HCT116 (cell line): Measurements from ENCODE around the gene SLC35B2. TPM values are rescaled to one million over a fixed set of nuclear protein-coding genes. Genes with fewer than 3 reads are reported as not detected.
A peak's percentile ranks its signal among the peaks of the same experiment; 100 is the strongest.

Experiments used
- ELF1 ChIP-seq: IDR thresholded peaks from 2 replicates; pipeline ENCODE4 v1.6.1; 2012; ENCODE audit warnings: low read depth, borderline replicate concordance
- EZH2 ChIP-seq: fragments of 200-600 bp; sonication (generic); IDR thresholded peaks from 2 replicates; pipeline ENCODE4 v1.6.1; 2017; ENCODE audit warnings: antibody characterized with exemption, mixed run types
- EZH2phosphoT487 ChIP-seq: fragments of 200-600 bp; IDR thresholded peaks from 2 replicates; pipeline ENCODE4 v1.6.1; 2018; ENCODE audit warnings: antibody characterized with exemption, borderline replicate concordance
- JUND ChIP-seq: IDR thresholded peaks from 2 replicates; pipeline ENCODE4 v1.6.1; 2012
- SIN3A ChIP-seq: IDR thresholded peaks from 2 replicates; pipeline ENCODE4 v1.6.1; 2012; ENCODE audit warnings: low read depth
- SP1 ChIP-seq: IDR thresholded peaks from 2 replicates; pipeline ENCODE4 v1.6.1; 2012; ENCODE audit warnings: low read depth
- SRF ChIP-seq: IDR thresholded peaks from 2 replicates; pipeline ENCODE4 v1.6.1; 2012; ENCODE audit warnings: low read depth
- TCF7L2 ChIP-seq: IDR thresholded peaks from 2 replicates; pipeline ENCODE4 v1.7.0; 2011; ENCODE audit warnings: borderline replicate concordance, inconsistent platforms; ENCODE audit not compliant: insufficient read depth, insufficient read length; ENCODE audit errors: extremely low read depth
- YY1 ChIP-seq: IDR thresholded peaks from 2 replicates; pipeline ENCODE4 v1.6.1; 2011; ENCODE audit warnings: low read length, low read depth, moderate library complexity, mild to moderate bottlenecking; ENCODE audit not compliant: insufficient replicate concordance; ENCODE audit errors: extremely low read depth
- ZFX ChIP-seq: fragments of 450-650 bp; IDR thresholded peaks from 2 replicates; pipeline ENCODE4 v1.6.1; 2017
- ZNF274 ChIP-seq: fragments of 200-500 bp; sonication (Bioruptor generic); IDR thresholded peaks from 2 replicates; pipeline ENCODE4 v1.6.1; 2014; ENCODE audit warnings: mild to moderate bottlenecking, low read depth, low read length, inconsistent platforms
- total RNA-seq: library from RNA; stranded (reverse); gene quantifications from one replicate; pipeline ENCODE4 v1.2.1, GENCODE V29; 2021; ENCODE audit not compliant: unreplicated experiment
- TF ChIP-seq, protein P1 (sequence below): IDR thresholded peaks from 2 replicates; pipeline ENCODE4 v1.6.1; 2012
- TF ChIP-seq, protein P2 (sequence below), 3 experiments: fragments of 200-600 bp in 1 of 3; sonication (generic) in 1 of 3; IDR thresholded peaks in 2 of 3; conservative IDR thresholded peaks in 1 of 3; 2 replicates each; pipeline ENCODE4 v1.5.1; 2012 to 2017; ENCODE audit warnings: low read depth in 2 of 3, low read length in 2 of 3, antibody characterized with exemption in 1 of 3, borderline replicate concordance in 1 of 3, control low read depth in 1 of 3, mild to moderate bottlenecking in 1 of 3, mixed read lengths in 1 of 3, mixed run types in 1 of 3, moderate library complexity in 1 of 3; ENCODE audit not compliant: insufficient read depth in 1 of 3

Gene SLC35B2
- total RNA-seq, 1 experiment from 2014 or later: 50.5 TPM

GRCh38 chr6:44219053-44219814, 38.1 kb downstream of the SLC35B2 start (continued):
- TF ChIP-seq YY1 (no peak), ZNF274 (no peak), TCF7L2 (peak; percentile 72), ELF1 (no peak), EZH2 (no peak), ZFX (peak; percentile 37; the same call in 1 of the 2 replicates), JUND (no peak), SP1 (no peak), EZH2phosphoT487 (no peak), SRF (no peak), SIN3A (no peak)
- TF ChIP-seq, protein P1, sequence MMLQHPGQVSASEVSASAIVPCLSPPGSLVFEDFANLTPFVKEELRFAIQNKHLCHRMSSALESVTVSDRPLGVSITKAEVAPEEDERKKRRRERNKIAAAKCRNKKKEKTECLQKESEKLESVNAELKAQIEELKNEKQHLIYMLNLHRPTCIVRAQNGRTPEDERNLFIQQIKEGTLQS: no peak
- TF ChIP-seq, protein P2, sequence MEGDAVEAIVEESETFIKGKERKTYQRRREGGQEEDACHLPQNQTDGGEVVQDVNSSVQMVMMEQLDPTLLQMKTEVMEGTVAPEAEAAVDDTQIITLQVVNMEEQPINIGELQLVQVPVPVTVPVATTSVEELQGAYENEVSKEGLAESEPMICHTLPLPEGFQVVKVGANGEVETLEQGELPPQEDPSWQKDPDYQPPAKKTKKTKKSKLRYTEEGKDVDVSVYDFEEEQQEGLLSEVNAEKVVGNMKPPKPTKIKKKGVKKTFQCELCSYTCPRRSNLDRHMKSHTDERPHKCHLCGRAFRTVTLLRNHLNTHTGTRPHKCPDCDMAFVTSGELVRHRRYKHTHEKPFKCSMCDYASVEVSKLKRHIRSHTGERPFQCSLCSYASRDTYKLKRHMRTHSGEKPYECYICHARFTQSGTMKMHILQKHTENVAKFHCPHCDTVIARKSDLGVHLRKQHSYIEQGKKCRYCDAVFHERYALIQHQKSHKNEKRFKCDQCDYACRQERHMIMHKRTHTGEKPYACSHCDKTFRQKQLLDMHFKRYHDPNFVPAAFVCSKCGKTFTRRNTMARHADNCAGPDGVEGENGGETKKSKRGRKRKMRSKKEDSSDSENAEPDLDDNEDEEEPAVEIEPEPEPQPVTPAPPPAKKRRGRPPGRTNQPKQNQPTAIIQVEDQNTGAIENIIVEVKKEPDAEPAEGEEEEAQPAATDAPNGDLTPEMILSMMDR (IDR thresholded peaks at IDR 0.05 in 2 of 3, conservative IDR thresholded peaks at IDR 0.05 in 1 of 3; ENCODE audit: borderline replicate concordance in 1 of 3, insufficient read depth in 1 of 3, low read depth in 2 of 3, low read length in 2 of 3): no peak
